Cerebellar cortex (tissue), 1 donor: Measurements from ENCODE around the gene OR2M5.

ENCODE experiments used
- DNase-seq: peaks from one replicate; pipeline ENCODE4 v3.0.0-alpha.2; 2015; ENCODE audit warnings: low spot score

OR2M5 gene, protein sequence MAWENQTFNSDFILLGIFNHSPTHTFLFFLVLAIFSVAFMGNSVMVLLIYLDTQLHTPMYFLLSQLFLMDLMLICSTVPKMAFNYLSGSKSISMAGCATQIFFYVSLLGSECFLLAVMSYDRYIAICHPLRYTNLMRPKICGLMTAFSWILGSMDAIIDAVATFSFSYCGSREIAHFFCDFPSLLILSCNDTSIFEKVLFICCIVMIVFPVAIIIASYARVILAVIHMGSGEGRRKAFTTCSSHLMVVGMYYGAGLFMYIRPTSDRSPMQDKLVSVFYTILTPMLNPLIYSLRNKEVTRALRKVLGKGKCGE

DNA sequence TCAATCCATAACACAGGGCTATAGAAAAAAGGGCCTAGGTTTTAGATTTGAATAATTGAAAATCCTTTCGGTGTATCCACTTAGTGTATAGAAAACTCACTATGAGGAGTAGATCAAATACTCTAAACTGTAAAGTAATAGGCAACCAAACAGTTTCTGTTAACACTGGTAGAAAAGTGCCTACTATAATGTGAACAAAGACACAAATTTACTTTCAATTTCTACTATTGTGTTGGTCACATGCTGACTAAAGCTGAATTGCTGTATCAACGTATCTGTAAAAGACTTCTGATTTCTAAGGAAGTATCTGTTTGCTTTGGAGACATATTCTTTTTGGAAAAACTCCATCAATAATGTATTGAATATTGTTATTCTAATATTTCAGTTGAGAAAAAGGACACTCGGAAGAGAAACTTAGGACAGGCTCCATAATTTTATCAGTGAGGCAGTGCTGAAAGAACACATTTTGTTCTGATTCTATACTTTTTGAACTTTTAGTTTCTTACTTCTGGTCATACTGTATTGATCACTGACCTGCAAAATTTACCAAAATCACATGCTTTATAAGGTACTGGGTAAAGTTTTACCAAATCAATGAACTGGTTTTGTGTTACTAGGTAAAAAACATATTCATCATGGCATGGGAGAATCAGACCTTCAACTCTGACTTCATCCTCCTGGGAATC, at the start of gene OR2M5:
Gene OR2M5 (plus strand): TSS at position 636 of the 686 bp plus-strand sequence. CDS start 0 bp downstream, at position 636.
- no peak for DNase-seq

DNA sequence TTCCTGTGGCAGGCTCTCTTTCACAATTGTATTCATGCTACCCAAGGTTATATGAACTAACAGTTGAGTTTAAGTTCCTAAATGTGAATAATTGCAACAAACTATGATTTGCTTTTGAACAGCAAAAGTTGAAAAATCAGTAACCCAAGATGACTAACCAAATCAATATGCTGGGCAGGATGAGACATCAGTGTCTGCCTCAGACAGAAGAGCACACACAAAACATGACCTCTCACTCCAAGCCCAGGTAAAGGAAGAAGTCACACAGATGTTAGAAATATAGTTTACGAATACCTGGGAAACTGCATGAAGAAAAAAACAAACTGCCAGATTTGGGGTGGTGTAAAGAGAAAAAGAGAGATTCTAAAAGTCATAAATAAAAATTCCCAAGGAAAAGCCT, 46.4 kb upstream of the OR2M5 start:
- DNase-seq, result no peak

DNA sequence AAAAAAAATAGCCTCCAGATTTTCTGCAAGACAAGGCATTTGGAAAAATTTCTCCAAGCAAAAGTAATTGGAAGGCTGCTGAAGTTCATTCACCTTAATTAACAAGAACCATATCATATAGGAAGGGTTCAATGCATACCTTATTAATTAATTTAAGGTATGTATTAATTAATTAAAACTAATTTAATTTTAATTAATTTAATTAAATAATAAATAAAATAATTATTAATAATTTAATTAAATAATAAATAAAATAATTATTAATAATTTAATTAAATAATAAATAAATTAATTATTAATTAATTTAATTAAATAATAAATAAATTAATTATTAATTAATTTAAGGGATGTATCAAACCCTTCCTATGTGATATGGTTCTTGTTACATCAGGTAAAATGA, 42.1 kb upstream of the OR2M5 start:
- DNase-seq, result no peak

DNA sequence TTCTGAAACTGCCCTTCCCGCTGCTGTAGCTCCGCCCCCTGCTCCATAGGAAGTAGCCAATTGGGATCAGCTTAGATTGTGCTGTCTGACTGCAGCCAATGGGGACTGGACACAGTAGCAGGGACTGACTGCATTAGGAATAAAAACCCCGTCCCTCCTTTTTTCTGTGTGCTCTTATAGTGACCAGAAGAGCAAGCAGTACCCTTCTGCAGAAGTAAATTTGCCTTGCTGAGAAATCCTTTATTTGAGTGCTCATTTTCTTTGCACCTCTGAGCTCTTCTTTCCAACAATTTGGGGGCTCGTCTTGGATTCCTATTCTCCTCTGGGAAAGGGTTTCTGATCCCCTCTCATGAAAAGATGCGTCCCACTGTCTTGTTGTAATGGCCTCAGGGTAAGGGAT, 33.8 kb upstream of the OR2M5 start:
- no peak for DNase-seq

DNA sequence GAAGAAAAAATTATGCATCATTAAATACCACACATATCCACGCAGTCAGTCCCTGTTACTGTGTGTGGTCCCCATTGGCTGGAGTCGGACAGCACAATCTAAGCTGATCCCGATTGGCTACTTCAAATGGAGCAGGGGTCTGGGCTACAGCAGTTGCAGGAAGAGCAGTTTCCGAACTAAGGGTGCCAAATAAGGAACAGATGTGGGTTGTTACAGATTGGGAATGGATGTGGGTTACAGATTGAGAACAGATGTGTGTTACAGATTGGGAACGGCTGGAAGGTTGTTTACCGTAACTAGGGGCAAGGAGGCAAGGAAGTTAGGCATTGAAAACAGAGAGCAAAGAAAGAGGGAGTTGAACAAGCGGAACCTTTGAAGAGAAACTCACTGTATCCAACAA, 30.1 kb upstream of the OR2M5 start:
- no peak for DNase-seq

DNA sequence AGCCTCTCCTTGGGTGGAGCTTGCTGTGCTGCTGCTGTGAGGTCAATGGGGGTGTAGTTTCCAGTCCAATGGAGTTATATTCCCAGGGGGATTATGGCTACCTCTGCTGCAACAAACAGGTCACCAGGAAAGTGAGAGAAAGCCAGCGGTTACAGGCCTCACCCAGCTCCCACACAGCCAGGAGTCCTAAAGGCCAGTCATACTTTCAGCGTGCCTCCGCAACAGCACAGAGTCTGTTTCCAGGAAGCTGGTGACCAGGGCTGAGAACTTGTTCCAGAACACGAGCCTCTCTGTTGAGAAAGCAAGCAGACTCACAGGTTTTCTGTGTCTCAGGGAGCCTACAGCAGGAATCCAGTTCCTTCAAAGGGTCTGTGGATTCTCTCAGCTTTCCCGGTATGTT, 17.3 kb upstream of the OR2M5 start:
- no peak for DNase-seq

DNA sequence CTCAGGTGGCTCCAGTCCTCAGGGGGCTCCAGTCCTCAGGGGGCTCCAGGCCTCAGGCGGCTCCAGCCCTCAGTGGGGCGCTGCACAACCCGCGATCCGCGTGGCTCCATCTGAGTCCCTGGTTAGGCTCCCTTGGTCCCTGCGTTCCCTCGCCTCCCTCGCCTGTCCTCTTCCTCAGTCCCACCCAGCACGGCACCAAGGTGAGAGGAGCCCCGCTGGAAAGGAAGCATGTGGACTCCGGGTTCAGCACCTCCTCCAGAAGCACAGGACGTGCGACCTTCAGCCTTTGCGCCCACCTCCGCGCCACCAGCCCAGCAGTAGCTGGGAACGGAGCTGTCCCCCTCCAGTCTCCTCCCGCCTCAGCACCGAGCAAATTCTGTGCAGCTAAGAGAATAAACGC, 8.1 kb upstream of the OR2M5 start:
- no peak for DNase-seq

DNA sequence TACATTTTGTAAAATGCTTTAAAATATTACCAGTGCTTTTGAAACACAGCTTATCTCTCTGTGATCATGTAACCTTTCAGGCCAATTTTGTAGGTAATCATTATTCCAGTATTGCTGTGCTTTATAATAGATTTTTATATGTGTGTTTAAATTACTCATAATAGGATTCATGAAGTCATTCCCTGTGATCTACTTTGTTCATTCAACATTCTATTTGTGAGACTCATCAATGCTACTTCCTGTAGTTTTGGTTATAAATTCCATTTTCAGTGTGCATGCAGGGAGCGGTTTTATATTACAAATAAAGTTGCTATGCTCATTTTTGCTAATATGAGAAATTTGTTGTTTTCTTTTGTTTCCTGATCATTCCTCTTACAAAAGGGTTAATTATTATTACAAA, 4.1 kb upstream of the OR2M5 start:
- no peak for DNase-seq

DNA sequence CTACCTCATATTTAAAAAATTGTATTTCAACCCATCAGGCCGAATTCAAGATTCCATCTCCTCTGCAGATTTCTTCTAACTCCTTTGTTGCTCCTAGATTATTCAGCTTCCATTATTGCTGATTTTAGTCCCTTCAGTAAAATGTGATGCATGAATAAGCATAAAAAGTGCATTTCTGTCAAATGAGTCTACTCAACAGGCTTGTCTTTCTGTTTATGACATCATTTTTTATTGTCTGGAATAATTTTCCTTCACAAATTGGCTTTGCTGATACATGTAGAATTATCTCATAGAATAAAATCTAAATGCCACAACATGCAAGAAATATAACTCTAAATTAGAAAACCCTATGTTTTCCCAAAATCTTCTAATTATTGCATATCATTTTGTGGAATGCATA, 1.6 kb upstream of the OR2M5 start:
- DNase-seq, result no peak

DNA sequence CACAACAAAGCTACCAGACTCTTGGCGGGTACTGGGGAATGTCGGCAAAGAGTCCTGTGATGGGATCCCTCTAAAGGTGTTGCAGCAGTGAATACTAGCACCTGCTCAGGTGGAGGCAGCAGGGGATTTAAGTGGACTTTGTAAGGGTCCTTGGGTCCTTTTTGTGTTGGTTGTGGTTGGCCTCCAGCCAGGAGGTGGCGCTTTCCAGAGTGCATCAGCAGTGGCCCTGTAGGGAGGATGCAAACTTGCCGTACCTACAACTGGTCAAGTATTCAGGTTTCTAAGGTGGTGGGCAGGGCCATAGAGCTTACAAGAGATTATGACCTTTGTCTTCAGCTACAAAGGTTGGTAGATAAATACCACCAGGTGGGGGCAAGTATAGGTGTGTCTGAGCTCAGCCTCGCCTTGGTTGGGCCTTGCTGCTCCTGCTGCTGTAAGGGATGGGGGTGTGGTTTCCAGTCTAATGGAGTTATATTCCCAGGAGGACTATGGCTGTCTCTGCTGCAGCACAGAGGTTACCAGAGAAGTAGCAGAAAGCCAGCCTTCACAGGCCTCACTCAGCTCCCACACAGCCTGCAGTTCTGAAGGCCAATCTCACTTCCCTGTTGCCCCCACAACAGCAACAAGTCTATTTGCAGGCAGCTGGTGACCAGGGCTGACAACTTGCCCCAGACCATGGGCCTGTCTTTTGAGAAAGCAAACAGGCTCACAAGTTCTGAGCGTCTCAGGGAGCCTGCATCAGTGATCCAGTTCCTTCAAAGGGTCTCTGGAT, 7.3 kb downstream of the OR2M5 start:
- no peak for DNase-seq

DNA sequence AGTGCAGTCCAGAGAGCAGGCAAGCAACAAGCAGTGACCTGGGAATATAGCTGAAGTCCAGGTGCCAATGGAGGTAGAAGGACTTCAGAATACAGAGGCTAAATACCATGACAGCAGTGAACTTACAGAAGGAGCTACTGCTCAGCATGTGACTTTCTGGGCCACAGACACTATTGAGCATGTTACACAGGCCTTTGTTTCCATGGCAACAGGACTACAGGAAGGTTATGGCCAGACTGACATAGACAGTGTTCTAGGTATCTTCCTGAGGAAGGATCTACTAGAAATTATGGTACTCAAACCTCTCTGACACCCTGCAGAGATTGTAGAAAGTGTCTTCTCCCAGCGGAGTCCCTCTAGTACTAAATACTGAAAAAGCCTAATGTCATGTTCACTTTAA, 11.0 kb downstream of the OR2M5 start:
- DNase-seq, result no peak

DNA sequence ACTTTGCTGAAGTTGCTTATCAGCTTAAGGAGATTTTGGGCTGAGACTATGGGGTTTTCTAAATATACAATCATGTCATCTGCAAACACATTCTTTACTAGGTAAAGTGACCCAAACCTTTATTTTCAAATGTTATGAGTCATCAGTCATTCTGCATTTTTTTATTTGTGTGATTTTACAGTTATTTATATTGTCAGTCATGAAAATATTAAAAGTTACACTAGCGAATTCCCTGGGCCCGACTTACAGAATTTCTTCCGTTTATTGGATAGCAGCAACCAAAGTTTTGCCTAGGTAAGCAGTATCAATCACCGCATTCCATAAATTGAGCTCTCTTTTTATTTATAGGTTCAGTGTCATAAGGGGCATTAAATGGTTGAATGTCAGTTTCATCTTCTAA, 13.8 kb downstream of the OR2M5 start:
- no peak for DNase-seq

DNA sequence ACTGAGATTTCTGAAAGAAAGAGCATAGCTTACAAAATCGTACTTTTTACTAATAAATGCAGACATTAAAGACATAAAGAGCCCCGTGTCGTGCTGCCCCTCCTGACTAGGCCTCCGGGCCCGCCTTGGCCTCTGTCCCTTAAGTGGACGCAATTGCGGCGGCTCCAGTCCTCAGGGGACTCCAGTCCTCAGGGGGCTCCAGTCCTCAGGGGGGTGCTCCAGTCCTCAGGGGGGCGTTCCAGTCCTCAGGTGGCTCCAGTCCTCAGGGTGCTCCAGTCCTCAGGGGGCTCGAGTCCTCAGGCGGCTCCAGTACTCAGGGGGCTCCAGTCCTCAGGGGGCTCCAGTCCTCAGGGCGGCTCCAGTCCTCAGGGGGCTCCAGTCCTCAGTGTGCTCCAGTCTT, 19.1 kb downstream of the OR2M5 start:
- no peak for DNase-seq

DNA sequence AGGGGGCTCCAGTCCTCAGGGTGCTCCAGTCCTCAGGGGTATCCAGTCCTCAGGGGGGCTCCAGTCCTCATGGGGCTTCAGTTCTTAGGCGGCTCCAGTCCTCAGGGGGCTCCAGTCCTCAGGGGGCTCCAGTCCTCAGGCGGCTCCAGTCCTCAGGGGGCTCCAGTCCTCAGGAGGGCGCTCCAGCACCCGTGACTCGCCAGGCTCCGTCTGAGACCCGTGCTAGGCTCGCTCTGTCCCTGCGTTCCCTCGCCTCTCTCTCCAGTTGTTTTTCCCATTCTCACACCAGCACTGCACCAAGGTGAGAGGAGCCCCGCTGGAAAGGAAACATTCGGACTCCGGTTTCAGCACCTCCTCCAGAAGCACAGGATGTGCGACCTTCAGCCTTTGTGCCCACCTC, 20.2 kb downstream of the OR2M5 start:
- DNase-seq, result no peak

DNA sequence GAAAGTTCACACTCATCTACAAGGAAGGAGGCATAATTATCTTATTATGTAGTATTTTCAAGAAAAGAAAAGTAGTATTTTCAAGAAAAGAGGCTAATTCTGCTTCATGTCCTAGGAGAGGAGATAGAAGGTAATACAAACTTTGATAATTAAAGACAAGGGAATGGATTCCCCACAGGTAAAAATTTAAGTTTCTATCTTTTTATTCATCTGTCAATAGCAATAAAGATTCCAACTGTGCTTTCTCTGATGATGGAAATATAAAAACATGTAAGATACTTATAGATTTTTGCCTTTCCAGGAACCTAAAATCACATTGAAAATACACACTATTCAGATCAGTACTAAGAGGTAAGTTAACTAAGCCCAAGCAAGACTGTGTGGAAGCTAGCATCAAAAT, 29.6 kb downstream of the OR2M5 start, which contains the start of gene OR2M2:
Gene OR2M2 (plus strand): TSS at position 301 of the 400 bp plus-strand sequence. CDS start 5,165 bp downstream, outside the sequence.
- DNase-seq, result no peak

DNA sequence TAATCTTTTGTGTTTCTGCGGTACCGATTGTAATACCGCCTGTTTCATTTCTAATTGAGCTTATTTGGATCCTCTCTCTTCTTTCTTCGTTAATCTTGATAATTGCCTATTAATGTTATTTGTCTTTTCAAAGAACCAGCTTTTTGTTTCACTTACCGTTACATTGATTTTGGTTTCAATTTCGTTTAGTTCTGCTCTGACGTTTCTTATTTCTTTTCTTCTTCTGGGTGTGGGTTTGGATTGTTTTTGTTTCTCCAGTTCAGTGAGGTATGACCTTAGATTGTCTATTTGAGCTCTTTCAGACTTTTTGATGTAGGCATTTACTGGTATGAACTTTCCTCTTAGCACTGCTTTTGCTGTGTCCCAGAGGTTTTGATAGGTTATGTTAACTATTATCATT, 39.0 kb downstream of the OR2M5 start:
- no peak for DNase-seq

DNA sequence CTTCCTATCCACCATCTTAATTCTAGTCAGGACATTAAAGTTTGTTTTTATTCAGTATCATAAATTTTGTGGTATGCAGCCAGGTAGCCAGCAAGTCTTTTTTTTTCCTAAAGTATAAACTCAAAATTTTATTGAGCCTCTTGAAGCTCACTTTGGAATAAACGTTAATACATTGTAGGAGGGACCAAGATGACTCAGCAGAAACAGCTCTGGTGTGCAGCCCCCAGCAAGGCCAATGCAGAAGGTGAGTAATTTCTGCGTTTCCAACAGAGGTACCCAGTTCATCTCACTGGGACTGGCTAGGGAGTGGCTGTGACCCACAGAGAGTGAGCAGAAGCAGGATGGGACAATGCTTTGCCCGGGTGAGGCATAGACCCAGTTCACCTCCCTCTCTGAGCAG, 42.4 kb downstream of the OR2M5 start:
- no peak for DNase-seq

DNA sequence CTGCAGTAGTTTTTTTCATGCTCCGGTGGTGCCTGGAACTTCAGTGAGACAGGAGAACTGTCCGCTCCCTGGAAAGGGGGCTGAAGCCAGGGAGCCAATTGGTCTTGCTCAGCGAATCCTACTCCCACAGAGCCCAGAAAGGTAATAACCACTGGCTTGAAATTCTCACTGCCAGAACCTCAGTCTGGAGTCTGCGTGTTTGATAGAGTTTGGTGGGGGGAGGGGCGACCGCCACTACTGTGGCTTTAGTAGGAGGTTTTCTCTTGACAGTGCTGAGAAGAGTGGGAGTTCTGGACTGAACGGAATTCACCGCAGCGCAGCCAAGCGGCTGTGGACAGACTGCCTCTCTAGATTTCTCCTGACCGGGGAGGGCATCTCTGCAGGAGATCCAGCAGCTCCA, 44.1 kb downstream of the OR2M5 start:
- no peak for DNase-seq

DNA sequence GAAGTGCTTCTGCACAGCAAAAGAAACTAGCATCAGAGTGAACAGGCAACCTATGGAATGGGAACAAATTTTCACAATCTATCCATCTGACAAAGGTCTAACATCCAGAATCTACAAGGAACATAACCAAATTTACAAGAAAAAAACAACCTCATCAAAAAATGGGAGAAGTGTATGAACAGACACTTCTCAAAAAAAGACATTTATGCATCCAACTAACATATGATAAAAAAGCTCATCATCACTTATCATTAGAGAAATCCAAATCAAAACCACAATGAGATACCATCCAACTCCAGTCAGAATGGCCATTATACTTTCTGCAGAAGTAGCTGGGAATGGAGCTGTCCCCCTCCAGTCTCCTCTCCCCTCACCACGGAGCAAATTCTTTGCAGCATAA, 49.2 kb downstream of the OR2M5 start:
- no peak for DNase-seq
